Esophagus squamous epithelium (tissue), 5 donors: Measurements from ENCODE around the gene IFIT3. TPM values are rescaled to one million over a fixed set of nuclear protein-coding genes. Genes with fewer than 3 reads are reported as not detected.
A peak's percentile ranks its signal among the peaks of the same experiment; 100 is the strongest.

Experiments used
- DNase-seq: peaks from one replicate; lab custom pipeline; 2025; lab: John Stamatoyannopoulos, UW
- H3K27ac ChIP-seq, 4 donors: fragments of 200-600 bp; sonication (generic); one replicate each; pipeline ENCODE4 v1.5.1; 2016 to 2019; ENCODE audit warnings: mild to moderate bottlenecking in 1 of 4
- H3K27me3 ChIP-seq, 4 donors: fragments of 200-600 bp; sonication (generic); 1 replicate in 3 of 4; 2 replicates in 1 of 4; pipeline versions ENCODE4 v1.5.1 to v1.6.0; 2017 to 2021; ENCODE audit warnings: antibody characterized with exemption in 1 of 4
- H3K36me3 ChIP-seq, 3 donors: fragments of 200-600 bp; sonication (generic); one replicate each; pipeline ENCODE4 v1.5.1; 2016 to 2019
- H3K4me1 ChIP-seq, 3 donors: fragments of 200-600 bp; sonication (generic); one replicate each; pipeline ENCODE4 v1.5.1; 2017 to 2019
- H3K4me3 ChIP-seq, 4 donors: fragments of 200-600 bp; sonication (generic); 1 replicate in 3 of 4; 2 replicates in 1 of 4; pipeline ENCODE4 v1.5.1; 2016 to 2019; ENCODE audit warnings: mild to moderate bottlenecking in 2 of 4, moderate library complexity in 1 of 4
- H3K9me3 ChIP-seq, 3 donors: fragments of 200-600 bp; sonication (generic); one replicate each; pipeline ENCODE4 v1.5.1; 2016 to 2019
- POLR2A ChIP-seq, 4 donors: fragments of 450-650 bp; IDR thresholded peaks; one replicate each; pipeline ENCODE4 v1.6.1; 2017; ENCODE audit warnings: antibody characterized with exemption in 4 of 4, mild to moderate bottlenecking in 4 of 4, moderate library complexity in 3 of 4
- WGBS, 2 donors: methylation state at CpG; one replicate each; pipeline ENCODE4 v1.1.5; 2018; 5-methylcytosine and 5-hydroxymethylcytosine counted together
- intact Hi-C: fragments of 100-400 bp; cut with DNase I; formaldehyde crosslinking; loops from one replicate; pipeline ENCODE4 v1.15.0; 2022
- total RNA-seq, 4 donors: library from RNA; depleted of rRNA; stranded (reverse); fragments of >200 nt; gene quantifications; one replicate each; pipeline ENCODE4 v1.1.0, GENCODE V29; 2016
- TF ChIP-seq, protein P1 (sequence below), 6 experiments: fragments of 450-650 bp in 4 of 6; fragments of 200-600 bp in 2 of 6; sonication (generic) in 2 of 6; IDR thresholded peaks; one replicate each; pipeline ENCODE4 v1.5.1; 2016 to 2019; ENCODE audit warnings: antibody characterized with exemption in 6 of 6, mild to moderate bottlenecking in 4 of 6, moderate library complexity in 4 of 6
- donor health status: DM: yes; HTN: yes; CAD: no.

Gene IFIT3
- total RNA-seq, 4 donors from 2014 or later = 1.0 to 14.6 (median 4.2) TPM

DNA sequence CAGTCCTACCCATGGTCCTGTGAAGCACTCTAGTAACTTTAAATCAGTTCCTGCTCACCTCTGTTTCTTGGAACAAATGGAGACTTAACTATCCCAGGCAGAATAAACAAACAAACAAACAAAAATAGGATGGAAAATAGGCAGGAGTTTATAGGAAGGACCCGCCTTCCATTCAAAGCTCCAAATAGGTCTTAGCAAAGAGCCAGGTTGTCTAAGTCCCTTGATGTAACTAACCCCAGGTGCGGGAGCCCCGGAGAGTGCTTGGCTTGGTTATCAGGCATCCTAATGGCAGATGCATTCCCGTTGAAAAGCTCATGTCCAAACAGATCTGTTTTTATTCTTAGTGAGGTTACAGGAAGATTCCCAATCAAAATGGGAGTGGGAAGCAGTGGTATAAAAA is 23.8 kb upstream of the IFIT3 start:
- H3K27me3 ChIP-seq = no peaks in the 10 kb centered on the region

DNA sequence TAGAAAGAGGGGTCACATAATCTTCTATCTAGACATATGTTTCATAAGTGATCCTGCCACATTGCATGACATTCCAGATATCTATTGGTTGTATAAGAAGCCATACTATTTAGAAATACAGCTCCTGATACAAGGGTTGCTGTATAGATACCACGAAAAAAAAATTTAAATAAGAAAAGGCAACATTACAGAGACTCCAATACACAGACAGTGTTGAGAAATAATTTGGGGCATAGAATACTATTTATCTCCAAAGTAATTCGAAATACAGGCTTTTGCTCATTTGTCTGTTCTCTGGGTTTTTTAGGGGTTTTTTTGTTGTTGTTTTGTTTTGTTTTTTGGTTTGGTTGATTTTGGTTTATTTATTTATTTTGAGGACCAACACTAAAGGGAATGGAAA is 23.4 kb upstream of the IFIT3 start:
- TF ChIP-seq, protein P1, sequence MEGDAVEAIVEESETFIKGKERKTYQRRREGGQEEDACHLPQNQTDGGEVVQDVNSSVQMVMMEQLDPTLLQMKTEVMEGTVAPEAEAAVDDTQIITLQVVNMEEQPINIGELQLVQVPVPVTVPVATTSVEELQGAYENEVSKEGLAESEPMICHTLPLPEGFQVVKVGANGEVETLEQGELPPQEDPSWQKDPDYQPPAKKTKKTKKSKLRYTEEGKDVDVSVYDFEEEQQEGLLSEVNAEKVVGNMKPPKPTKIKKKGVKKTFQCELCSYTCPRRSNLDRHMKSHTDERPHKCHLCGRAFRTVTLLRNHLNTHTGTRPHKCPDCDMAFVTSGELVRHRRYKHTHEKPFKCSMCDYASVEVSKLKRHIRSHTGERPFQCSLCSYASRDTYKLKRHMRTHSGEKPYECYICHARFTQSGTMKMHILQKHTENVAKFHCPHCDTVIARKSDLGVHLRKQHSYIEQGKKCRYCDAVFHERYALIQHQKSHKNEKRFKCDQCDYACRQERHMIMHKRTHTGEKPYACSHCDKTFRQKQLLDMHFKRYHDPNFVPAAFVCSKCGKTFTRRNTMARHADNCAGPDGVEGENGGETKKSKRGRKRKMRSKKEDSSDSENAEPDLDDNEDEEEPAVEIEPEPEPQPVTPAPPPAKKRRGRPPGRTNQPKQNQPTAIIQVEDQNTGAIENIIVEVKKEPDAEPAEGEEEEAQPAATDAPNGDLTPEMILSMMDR (IDR thresholded peaks at IDR 0.05) = no peak
- no peak for TF ChIP-seq POLR2A (IDR thresholded peaks at IDR 0.05)
- peaks cover 0 to 28% (median 7%) of the 10 kb centered on the region in 3 donors for H3K36me3 ChIP-seq
- H3K27me3 ChIP-seq = no peaks in the 10 kb centered on the region
- 92 to 97% methylated on average over 2 of the region's 2 CpGs for WGBS, 2 donors
- H3K4me3 ChIP-seq = no peak overlapping the region
- no peak overlapping the region for H3K27ac ChIP-seq
- no peaks in the 10 kb centered on the region for H3K9me3 ChIP-seq
- intact Hi-C loops = no loop called here
- peaks cover 16 to 34% (median 21%) of the 10 kb centered on the region in 3 donors for H3K4me1 ChIP-seq
- no peak for DNase-seq

More for the DNA sequence above, 23.8 kb upstream of the IFIT3 start:
- WGBS, 2 donors = 84 to 86% methylated on average over 4 of the region's 4 CpGs
- H3K36me3 ChIP-seq = peaks cover 0 to 28% (median 7%) of the 10 kb centered on the region in 3 donors
- H3K27ac ChIP-seq = no peak overlapping the region
- TF ChIP-seq, protein P1 (IDR thresholded peaks at IDR 0.05) = no peak
- TF ChIP-seq POLR2A (IDR thresholded peaks at IDR 0.05) = no peak
- no peaks in the 10 kb centered on the region for H3K9me3 ChIP-seq
- peaks cover 16 to 34% (median 21%) of the 10 kb centered on the region in 3 donors for H3K4me1 ChIP-seq
- intact Hi-C loops = no loop called here
- peak overlapping the region in 1 of 4 donors; percentile 66 for H3K4me3 ChIP-seq
- no peak for DNase-seq

DNA sequence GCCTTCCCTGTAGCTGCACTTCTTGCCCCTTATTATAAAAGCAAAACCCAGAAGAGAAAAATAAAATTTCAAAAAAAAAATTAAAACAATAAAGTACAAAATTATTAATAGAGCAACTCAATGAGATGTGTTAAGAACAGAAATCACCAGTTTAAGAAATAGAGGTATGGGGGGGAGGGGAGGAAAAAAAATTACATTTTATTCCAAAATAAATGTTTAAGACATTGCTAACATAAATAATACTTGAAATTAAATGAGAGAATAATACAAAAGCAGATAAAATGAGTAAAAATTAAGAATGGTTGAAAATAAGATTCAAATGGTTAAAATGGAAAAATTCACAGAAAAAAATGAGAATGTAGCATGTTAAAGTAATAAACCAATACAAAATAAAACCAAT is 22.9 kb upstream of the IFIT3 start:
- H3K27ac ChIP-seq = no peak overlapping the region

DNA sequence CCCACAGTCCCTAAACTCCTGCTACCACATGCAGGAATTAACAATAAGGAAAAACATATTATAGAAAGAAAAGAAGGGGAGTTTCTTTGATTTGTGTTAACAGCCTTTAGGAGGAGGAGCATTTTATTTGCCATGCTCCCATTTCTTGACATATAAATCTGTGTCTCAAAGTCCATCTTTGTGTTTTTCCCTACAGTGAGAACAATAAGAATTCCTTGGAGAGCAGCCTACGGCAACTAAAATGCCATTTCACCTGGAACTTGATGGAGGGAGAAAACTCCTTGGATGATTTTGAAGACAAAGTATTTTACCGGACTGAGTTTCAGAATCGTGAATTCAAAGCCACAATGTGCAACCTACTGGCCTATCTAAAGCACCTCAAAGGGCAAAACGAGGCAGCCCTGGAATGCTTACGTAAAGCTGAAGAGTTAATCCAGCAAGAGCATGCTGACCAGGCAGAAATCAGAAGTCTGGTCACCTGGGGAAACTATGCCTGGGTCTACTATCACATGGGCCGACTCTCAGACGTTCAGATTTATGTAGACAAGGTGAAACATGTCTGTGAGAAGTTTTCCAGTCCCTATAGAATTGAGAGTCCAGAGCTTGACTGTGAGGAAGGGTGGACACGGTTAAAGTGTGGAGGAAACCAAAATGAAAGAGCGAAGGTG is 21.9 kb upstream of the IFIT3 start:
- TF ChIP-seq POLR2A (IDR thresholded peaks at IDR 0.05) = no peak
- TF ChIP-seq, protein P1 (IDR thresholded peaks at IDR 0.05) = no peak
- 95 to 97% methylated on average over 9 of the region's 9 CpGs for WGBS, 2 donors
- no peak for DNase-seq

More for the DNA sequence above, 22.9 kb upstream of the IFIT3 start:
- H3K36me3 ChIP-seq = peaks cover 0 to 28% (median 7%) of the 10 kb centered on the region in 3 donors
- H3K27me3 ChIP-seq = no peaks in the 10 kb centered on the region
- H3K9me3 ChIP-seq = no peaks in the 10 kb centered on the region
- intact Hi-C loops = no loop called here
- DNase-seq = no peak
- TF ChIP-seq POLR2A (IDR thresholded peaks at IDR 0.05) = no peak
- TF ChIP-seq, protein P1 (IDR thresholded peaks at IDR 0.05) = no peak
- no peak overlapping the region for H3K4me3 ChIP-seq
- H3K4me1 ChIP-seq = peaks cover 16 to 34% (median 21%) of the 10 kb centered on the region in 3 donors

DNA sequence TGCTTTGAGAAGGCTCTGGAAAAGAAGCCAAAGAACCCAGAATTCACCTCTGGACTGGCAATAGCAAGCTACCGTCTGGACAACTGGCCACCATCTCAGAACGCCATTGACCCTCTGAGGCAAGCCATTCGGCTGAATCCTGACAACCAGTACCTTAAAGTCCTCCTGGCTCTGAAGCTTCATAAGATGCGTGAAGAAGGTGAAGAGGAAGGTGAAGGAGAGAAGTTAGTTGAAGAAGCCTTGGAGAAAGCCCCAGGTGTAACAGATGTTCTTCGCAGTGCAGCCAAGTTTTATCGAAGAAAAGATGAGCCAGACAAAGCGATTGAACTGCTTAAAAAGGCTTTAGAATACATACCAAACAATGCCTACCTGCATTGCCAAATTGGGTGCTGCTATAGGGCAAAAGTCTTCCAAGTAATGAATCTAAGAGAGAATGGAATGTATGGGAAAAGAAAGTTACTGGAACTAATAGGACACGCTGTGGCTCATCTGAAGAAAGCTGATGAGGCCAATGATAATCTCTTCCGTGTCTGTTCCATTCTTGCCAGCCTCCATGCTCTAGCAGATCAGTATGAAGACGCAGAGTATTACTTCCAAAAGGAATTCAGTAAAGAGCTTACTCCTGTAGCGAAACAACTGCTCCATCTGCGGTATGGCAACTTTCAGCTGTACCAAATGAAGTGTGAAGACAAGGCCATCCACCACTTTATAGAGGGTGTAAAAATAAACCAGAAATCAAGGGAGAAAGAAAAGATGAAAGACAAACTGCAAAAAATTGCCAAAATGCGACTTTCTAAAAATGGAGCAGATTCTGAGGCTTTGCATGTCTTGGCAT is 21.1 kb upstream of the IFIT3 start:
- Histone ChIP-seq H3K4me3 (no peak overlapping the region), H3K9me3 (no peaks in the 10 kb centered on the region), H3K36me3 (peaks cover 0 to 28% (median 7%) of the 10 kb centered on the region in 3 donors), H3K27me3 (no peaks in the 10 kb centered on the region), H3K4me1 (peaks cover 12 to 25% (median 15%) of the 10 kb centered on the region in 3 donors), H3K27ac (no peak overlapping the region)
- no peak for DNase-seq
- WGBS, 2 donors = 91 to 93% methylated on average over 12 to 13 of the region's 13 CpGs
- intact Hi-C loops = no loop called here
- no peak for TF ChIP-seq POLR2A (IDR thresholded peaks at IDR 0.05)
- TF ChIP-seq, protein P1 (IDR thresholded peaks at IDR 0.05) = no peak

More for the DNA sequence above, 21.9 kb upstream of the IFIT3 start:
- no peak overlapping the region for H3K4me3 ChIP-seq
- no peaks in the 10 kb centered on the region for H3K9me3 ChIP-seq
- no peaks in the 10 kb centered on the region for H3K27me3 ChIP-seq
- H3K4me1 ChIP-seq = peaks cover 16 to 32% (median 20%) of the 10 kb centered on the region in 3 donors
- H3K36me3 ChIP-seq = peaks cover 0 to 28% (median 7%) of the 10 kb centered on the region in 3 donors
- intact Hi-C loops = no loop called here
- H3K27ac ChIP-seq = no peak overlapping the region
